KMS-11 (cell line): Measurements from ENCODE around the gene AUTS2.

ENCODE experiments used
- H2AFZ ChIP-seq: fragments of 200-600 bp; sonication (generic); 2 replicates; pipeline ENCODE4 v1.6.1; 2016; ENCODE audit warnings: antibody characterized with exemption, mixed run types, low read depth
- H3K27ac ChIP-seq: fragments of 200-600 bp; sonication (generic); 2 replicates; pipeline ENCODE4 v1.6.1; 2016; ENCODE audit warnings: mild to moderate bottlenecking, mixed run types
- H3K27me3 ChIP-seq: fragments of 200-600 bp; sonication (generic); 2 replicates; pipeline ENCODE4 v1.6.1; 2017; ENCODE audit warnings: mild to moderate bottlenecking, low read depth, mixed run types, moderate library complexity; ENCODE audit not compliant: insufficient read depth
- H3K36me3 ChIP-seq: fragments of 200-600 bp; sonication (generic); 2 replicates; pipeline ENCODE4 v1.6.1; 2017; ENCODE audit warnings: mild to moderate bottlenecking, mixed run types; ENCODE audit not compliant: insufficient read depth
- H3K4me1 ChIP-seq: fragments of 200-600 bp; sonication (generic); 2 replicates; pipeline ENCODE4 v1.6.1; 2016; ENCODE audit warnings: mild to moderate bottlenecking, low read depth, mixed run types; ENCODE audit not compliant: poor library complexity, severe bottlenecking
- H3K4me2 ChIP-seq: fragments of 200-600 bp; sonication (generic); 2 replicates; pipeline ENCODE4 v1.7.0; 2016; ENCODE audit warnings: mild to moderate bottlenecking, mixed run types
- H3K4me3 ChIP-seq: fragments of 200-600 bp; sonication (generic); IDR thresholded peaks from 2 replicates; pipeline ENCODE4 v1.6.1; 2017; ENCODE audit warnings: low read depth, low read length, mixed read lengths; ENCODE audit not compliant: insufficient read depth
- H3K79me2 ChIP-seq: fragments of 200-600 bp; sonication (generic); 2 replicates; pipeline ENCODE4 v1.6.1; 2016; ENCODE audit warnings: low read depth, mixed run types; ENCODE audit not compliant: insufficient read depth
- H3K9ac ChIP-seq: fragments of 200-600 bp; sonication (generic); 2 replicates; pipeline ENCODE4 v1.6.1; 2016; ENCODE audit warnings: mild to moderate bottlenecking, mixed run types
- H4K20me1 ChIP-seq: fragments of 200-600 bp; sonication (generic); 2 replicates; pipeline ENCODE4 v1.6.1; 2016; ENCODE audit warnings: mild to moderate bottlenecking, mixed run types; ENCODE audit not compliant: insufficient read depth
- CTCF ChIP-seq: fragments of 200-600 bp; sonication (generic); conservative IDR thresholded peaks from 2 replicates; pipeline ENCODE4 v1.6.1; 2017; ENCODE audit warnings: low read depth, mild to moderate bottlenecking, antibody characterized with exemption, low read length, moderate library complexity, mixed read lengths

AUTS2 gene

GRCh38 chr7:69643708-69644445 lies 45.6 kb downstream of the AUTS2 start:
- no peaks in the 10 kb centered on the region for H3K79me2 ChIP-seq
- H3K4me3 ChIP-seq, result no peak overlapping the region
- H4K20me1 ChIP-seq, result no peaks in the 10 kb centered on the region
- H2AFZ ChIP-seq, result no peak overlapping the region
- peaks cover 8% of the 10 kb centered on the region for H3K4me1 ChIP-seq
- no peak overlapping the region for H3K27ac ChIP-seq
- no peaks in the 10 kb centered on the region for H3K36me3 ChIP-seq
- H3K27me3 ChIP-seq, result no peaks in the 10 kb centered on the region
- H3K9ac ChIP-seq, result no peak overlapping the region
- no peak for TF ChIP-seq CTCF
- no peak overlapping the region for H3K4me2 ChIP-seq

DNA sequence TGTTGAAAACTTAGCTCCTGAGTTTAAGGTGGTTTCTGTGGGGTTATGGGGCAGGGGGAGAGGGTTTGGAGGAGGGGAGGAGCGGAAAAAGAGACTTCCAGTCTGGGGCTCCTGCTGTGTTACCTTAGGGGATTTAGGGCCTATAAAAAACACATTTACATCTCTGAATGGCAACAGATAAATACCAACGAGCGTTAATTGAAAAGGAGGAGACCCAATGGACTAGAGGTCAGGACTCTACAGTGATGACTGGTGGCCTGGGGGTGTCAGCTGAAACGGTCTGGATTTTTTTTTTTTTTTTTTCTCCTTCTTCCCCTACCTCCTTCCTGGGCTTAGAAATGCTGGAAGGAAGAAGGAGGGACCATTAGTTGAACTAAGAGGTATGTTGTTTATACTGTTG lies 47.4 kb downstream of the AUTS2 start:
- Histone ChIP-seq H3K4me2 (no peak overlapping the region), H3K4me3 (no peak overlapping the region), H3K79me2 (no peaks in the 10 kb centered on the region), H3K27me3 (no peaks in the 10 kb centered on the region), H3K36me3 (no peaks in the 10 kb centered on the region), H3K27ac (no peak overlapping the region), H3K4me1 (peaks cover 8% of the 10 kb centered on the region), H4K20me1 (no peaks in the 10 kb centered on the region), H2AFZ (no peak overlapping the region), H3K9ac (no peak overlapping the region)
- no peak for TF ChIP-seq CTCF

GRCh38 chr7:69651101-69651590 lies 52.9 kb downstream of the AUTS2 start:
- Histone ChIP-seq H3K9ac (no peak overlapping the region), H3K79me2 (no peaks in the 10 kb centered on the region), H3K36me3 (no peaks in the 10 kb centered on the region), H4K20me1 (no peaks in the 10 kb centered on the region), H3K4me3 (no peak overlapping the region), H3K4me1 (peaks cover 7% of the 10 kb centered on the region), H3K27ac (no peak overlapping the region), H2AFZ (no peak overlapping the region), H3K27me3 (no peaks in the 10 kb centered on the region), H3K4me2 (no peak overlapping the region)
- no peak for TF ChIP-seq CTCF

DNA sequence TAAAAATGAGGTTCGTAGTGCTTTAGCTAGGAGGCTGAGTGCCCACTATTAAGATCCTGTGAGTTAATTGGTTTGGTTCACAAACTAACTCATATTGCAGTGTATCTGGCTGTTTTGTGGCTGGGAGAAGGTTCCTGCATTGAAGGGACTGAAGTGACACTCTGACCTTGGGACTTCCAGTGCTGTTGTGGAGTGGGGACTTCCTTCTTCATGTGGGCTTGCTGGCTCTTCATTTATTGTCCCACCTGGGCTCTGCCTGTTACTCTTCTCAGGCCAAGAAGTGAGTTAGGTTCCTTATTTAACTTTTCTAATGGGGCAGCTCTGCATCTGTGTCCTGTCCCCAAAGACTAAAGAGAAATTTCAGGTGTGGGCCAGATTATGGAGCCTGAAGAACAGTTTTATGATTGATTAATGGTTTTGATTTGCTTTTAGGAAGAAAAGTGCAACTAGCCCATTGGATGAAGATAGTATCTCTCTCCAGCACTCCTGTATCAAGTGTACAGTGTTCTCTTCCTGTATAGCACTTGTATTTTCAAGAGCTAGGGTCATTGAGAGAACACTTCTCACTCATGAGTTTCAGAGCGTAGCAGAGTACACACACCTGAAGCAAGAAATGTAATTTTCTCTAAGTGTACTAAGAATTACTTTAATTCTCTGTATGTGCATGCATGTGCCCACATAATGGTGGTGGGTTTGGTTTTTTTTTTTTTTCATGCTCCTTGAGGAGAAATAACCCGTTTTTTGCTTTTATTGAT lies 54.8 kb downstream of the AUTS2 start:
- Histone ChIP-seq H3K79me2 (no peaks in the 10 kb centered on the region), H3K36me3 (no peaks in the 10 kb centered on the region), H3K4me1 (peaks cover 7% of the 10 kb centered on the region), H3K4me3 (no peak overlapping the region), H2AFZ (no peak overlapping the region), H4K20me1 (no peaks in the 10 kb centered on the region), H3K9ac (no peak overlapping the region), H3K27me3 (no peaks in the 10 kb centered on the region), H3K4me2 (no peak overlapping the region), H3K27ac (no peak overlapping the region)
- TF ChIP-seq CTCF, result no peak
